Effector memory CD8-positive, alpha-beta T cell (primary cell): ENCODE results near the gene JDP2.

ENCODE experiments used
- ATAC-seq: fragments of 150-1000 bp; cut with Tn5 transposase; replicated peaks from 2 replicates; pipeline ENCODE4 v1.10.0; 2021; ENCODE audit warnings: mild to moderate bottlenecking, moderate library complexity
- DNase-seq, 3 experiments: peaks; one replicate each; pipeline ENCODE4 v3.0.0; 2021
- H3K27ac Mint-ChIP-seq, 2 donors: one replicate each; pipeline ENCODE4 v1.8.0; 2022; ENCODE audit warnings: mild to moderate bottlenecking in 2 of 2, mixed read lengths in 2 of 2, moderate library complexity in 2 of 2
- H3K27me3 Mint-ChIP-seq, 2 donors: one replicate each; pipeline ENCODE4 v1.8.0; 2022; ENCODE audit warnings: mixed read lengths in 2 of 2
- H3K36me3 Mint-ChIP-seq: one replicate; pipeline ENCODE4 v1.8.0; 2022; ENCODE audit warnings: mild to moderate bottlenecking, moderate library complexity, mixed read lengths; ENCODE audit not compliant: insufficient read depth
- H3K4me1 Mint-ChIP-seq, 2 donors: one replicate each; pipeline ENCODE4 v1.8.0; 2022; ENCODE audit warnings: low read depth in 2 of 2, mixed read lengths in 2 of 2
- H3K4me3 Mint-ChIP-seq, 2 donors: one replicate each; pipeline ENCODE4 v1.8.0; 2022; ENCODE audit warnings: mild to moderate bottlenecking in 2 of 2, mixed read lengths in 2 of 2, moderate library complexity in 2 of 2
- H3K9me3 Mint-ChIP-seq, 2 donors: one replicate each; pipeline ENCODE4 v1.8.0; 2022; ENCODE audit warnings: mixed read lengths in 2 of 2

JDP2 gene

GRCh38 chr14:75422169-75422568, 5.7 kb upstream of the JDP2 start:
- peaks cover 0 to 2% of the 10 kb centered on the region in 2 donors for H3K9me3 Mint-ChIP-seq
- H3K36me3 Mint-ChIP-seq = no peaks in the 10 kb centered on the region
- no peak overlapping the region for H3K4me3 Mint-ChIP-seq
- H3K27ac Mint-ChIP-seq = no peak overlapping the region
- no peak for ATAC-seq
- DNase-seq = no peak
- H3K27me3 Mint-ChIP-seq = peaks cover 19 to 39% of the 10 kb centered on the region in 2 donors
- H3K4me1 Mint-ChIP-seq = no peaks in the 10 kb centered on the region

- H3K27me3 Mint-ChIP-seq = peaks cover 19 to 52% of the 10 kb centered on the region in 2 donors
Observed at GRCh38 chr14:75424496-75424895, 3.3 kb upstream of the JDP2 start.

GRCh38 chr14:75425446-75425845, 2.4 kb upstream of the JDP2 start:
- no peak for DNase-seq
- Mint-ChIP-seq H3K36me3 (peaks cover 6% of the 10 kb centered on the region), H3K27me3 (peaks cover 19 to 61% of the 10 kb centered on the region in 2 donors), H3K4me1 (no peaks in the 10 kb centered on the region), H3K27ac (no peak overlapping the region), H3K4me3 (no peak overlapping the region), H3K9me3 (peaks cover 0 to 2% of the 10 kb centered on the region in 2 donors)
- ATAC-seq = no peak

More at GRCh38 chr14:75424496-75424895, 3.3 kb upstream of the JDP2 start:
- ATAC-seq (no peak), DNase-seq (no peak)
- Mint-ChIP-seq H3K9me3 (peaks cover 0 to 2% of the 10 kb centered on the region in 2 donors), H3K36me3 (peaks cover 6% of the 10 kb centered on the region), H3K27ac (no peak overlapping the region), H3K4me3 (no peak overlapping the region), H3K4me1 (no peaks in the 10 kb centered on the region)

- ATAC-seq = no peak
- H3K9me3 Mint-ChIP-seq = peaks cover 0 to 2% of the 10 kb centered on the region in 2 donors
- H3K27ac Mint-ChIP-seq = no peak overlapping the region
- peaks cover 6% of the 10 kb centered on the region for H3K36me3 Mint-ChIP-seq
- DNase-seq = no peak
- H3K27me3 Mint-ChIP-seq = peaks cover 19 to 71% of the 10 kb centered on the region in 2 donors
- H3K4me3 Mint-ChIP-seq = peak overlapping the region; percentile 25 to 62
- H3K4me1 Mint-ChIP-seq = no peaks in the 10 kb centered on the region
Observed at GRCh38 chr14:75426332-75427125, 1.3 kb upstream of the JDP2 start.

DNA sequence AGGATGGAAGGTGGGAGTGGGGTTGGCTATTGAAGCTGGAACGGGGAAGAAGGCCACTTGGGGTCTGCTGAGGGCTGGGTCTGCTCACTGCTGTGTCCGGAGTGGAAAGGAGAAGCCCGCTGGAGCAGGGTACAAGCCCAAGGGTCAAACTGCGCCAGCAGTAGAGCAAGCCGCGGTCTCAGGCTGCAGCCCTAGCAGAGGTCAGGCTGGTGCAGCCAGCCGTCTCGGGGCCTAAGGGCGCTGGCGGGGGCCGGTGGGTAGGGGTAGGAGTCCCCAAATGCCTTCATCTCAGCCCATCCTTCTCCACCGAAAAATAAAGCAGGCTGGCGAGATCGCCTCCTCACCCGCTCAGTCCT, 718 bp upstream of the JDP2 start:
- Mint-ChIP-seq H3K9me3 (peaks cover 0 to 2% of the 10 kb centered on the region in 2 donors), H3K4me3 (peak overlapping the region; percentile 25 to 62), H3K36me3 (peaks cover 6% of the 10 kb centered on the region), H3K27me3 (peaks cover 19 to 71% of the 10 kb centered on the region in 2 donors), H3K27ac (no peak overlapping the region), H3K4me1 (no peaks in the 10 kb centered on the region)
- ATAC-seq = no peak
- no peak for DNase-seq

DNA sequence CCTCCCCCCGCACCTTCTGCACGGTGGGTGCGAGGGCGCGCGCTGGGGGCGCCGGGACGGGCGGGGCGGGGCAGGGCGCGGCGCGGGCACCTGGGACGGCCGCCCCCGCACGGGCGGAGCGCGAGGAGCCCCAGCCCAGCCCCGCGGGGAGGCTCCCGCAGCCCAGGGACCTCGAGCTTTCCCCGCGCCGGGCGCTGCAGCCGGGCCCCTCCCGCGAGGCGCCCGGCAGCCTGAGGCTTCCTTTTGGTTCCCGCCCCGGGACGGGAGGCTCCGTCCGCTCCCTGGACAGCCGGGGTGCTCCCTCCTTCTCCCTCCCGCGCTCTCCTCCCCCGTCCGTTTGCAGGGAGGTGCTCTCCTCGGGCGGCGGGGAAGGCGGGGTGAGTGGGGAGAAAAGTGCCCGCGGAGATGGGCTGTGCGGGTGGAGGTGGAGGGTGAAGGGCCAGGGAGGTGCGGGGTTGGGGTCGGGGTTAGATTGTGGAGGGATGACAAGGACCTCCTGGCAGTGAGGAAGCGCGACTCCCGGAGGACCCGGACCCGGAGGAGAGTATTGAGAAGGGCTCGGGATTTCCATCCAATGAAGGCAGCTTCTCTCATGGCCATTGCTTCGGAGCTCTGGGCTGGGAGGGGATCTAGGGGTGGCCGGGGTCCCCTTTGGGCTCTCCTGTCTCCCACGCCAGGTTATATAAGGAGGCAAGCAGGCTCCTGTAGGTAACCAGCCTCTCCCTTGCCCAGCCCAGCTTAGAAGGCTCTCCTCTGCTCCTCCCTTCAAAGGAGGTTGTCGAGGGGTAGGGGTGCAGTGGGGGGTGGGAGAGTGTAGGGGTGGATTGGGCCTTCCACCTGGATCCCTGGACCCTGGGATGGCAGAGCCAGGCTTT, 645 bp downstream of the JDP2 start:
- Mint-ChIP-seq H3K4me3 (peak overlapping the region; percentile 72 to 79), H3K4me1 (no peaks in the 10 kb centered on the region), H3K9me3 (peaks cover 0 to 2% of the 10 kb centered on the region in 2 donors), H3K27ac (no peak overlapping the region), H3K36me3 (peaks cover 6% of the 10 kb centered on the region), H3K27me3 (peaks cover 19 to 66% of the 10 kb centered on the region in 2 donors)
- no peak for DNase-seq
- no peak for ATAC-seq

GRCh38 chr14:75429562-75429961, 1.7 kb downstream of the JDP2 start:
- DNase-seq = no peak
- Mint-ChIP-seq H3K9me3 (no peaks in the 10 kb centered on the region), H3K27me3 (peaks cover 19 to 75% of the 10 kb centered on the region in 2 donors), H3K4me1 (no peaks in the 10 kb centered on the region), H3K36me3 (peaks cover 6% of the 10 kb centered on the region), H3K27ac (no peak overlapping the region), H3K4me3 (peak overlapping the region in 1 of 2 donors; percentile 72)
- ATAC-seq = no peak

- Mint-ChIP-seq H3K9me3 (no peaks in the 10 kb centered on the region), H3K27me3 (peaks cover 17 to 79% of the 10 kb centered on the region in 2 donors), H3K27ac (no peak overlapping the region), H3K4me1 (peaks cover 0 to under 1% of the 10 kb centered on the region in 2 donors), H3K36me3 (peaks cover 6% of the 10 kb centered on the region), H3K4me3 (peak overlapping the region in 1 of 2 donors; percentile 72)
- DNase-seq = no peak
- no peak for ATAC-seq
Observed at GRCh38 chr14:75430116-75430515, 2.3 kb downstream of the JDP2 start.

DNA sequence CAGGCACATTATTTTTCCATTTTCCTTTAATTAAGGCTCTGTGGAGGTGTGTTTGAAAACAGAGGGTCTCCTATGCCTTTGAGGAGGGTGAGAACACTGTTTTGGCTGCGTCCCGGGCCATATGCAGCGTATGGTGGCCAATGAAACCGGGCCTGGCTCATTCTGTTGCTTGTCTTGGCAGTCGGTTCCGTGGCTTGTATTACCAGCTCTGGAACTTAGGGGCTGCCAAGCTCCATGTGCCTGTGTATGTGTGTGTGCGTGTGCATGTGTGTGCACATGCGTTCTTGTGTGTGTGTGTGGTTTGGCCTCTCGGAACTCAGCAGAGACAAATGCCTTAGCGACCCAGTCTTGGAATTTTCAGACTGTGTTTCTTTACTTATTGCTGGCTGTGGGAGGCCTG, 2.7 kb downstream of the JDP2 start:
- H3K36me3 Mint-ChIP-seq = peaks cover 6% of the 10 kb centered on the region
- H3K4me1 Mint-ChIP-seq = peaks cover 0 to 3% of the 10 kb centered on the region in 2 donors
- DNase-seq (no peak), ATAC-seq (no peak)
- H3K27ac Mint-ChIP-seq = no peak overlapping the region
- no peaks in the 10 kb centered on the region for H3K9me3 Mint-ChIP-seq
- H3K27me3 Mint-ChIP-seq = peaks cover 13 to 79% of the 10 kb centered on the region in 2 donors
- H3K4me3 Mint-ChIP-seq = no peak overlapping the region

GRCh38 chr14:75430976-75431375, 3.2 kb downstream of the JDP2 start:
- H3K27me3 Mint-ChIP-seq = peaks cover 9 to 79% of the 10 kb centered on the region in 2 donors
- no peak for ATAC-seq
- no peaks in the 10 kb centered on the region for H3K9me3 Mint-ChIP-seq
- peaks cover 0 to 3% of the 10 kb centered on the region in 2 donors for H3K4me1 Mint-ChIP-seq
- H3K27ac Mint-ChIP-seq = no peak overlapping the region
- H3K36me3 Mint-ChIP-seq = peaks cover 6% of the 10 kb centered on the region
- DNase-seq = no peak
- no peak overlapping the region for H3K4me3 Mint-ChIP-seq

GRCh38 chr14:75431827-75432226, 4.0 kb downstream of the JDP2 start:
- H3K4me3 Mint-ChIP-seq = no peak overlapping the region
- peaks cover 2 to 76% of the 10 kb centered on the region in 2 donors for H3K27me3 Mint-ChIP-seq
- DNase-seq (no peak), ATAC-seq (no peak)
- peaks cover 6% of the 10 kb centered on the region for H3K36me3 Mint-ChIP-seq
- H3K4me1 Mint-ChIP-seq = peaks cover 0 to 3% of the 10 kb centered on the region in 2 donors
- no peak overlapping the region for H3K27ac Mint-ChIP-seq
- no peaks in the 10 kb centered on the region for H3K9me3 Mint-ChIP-seq

DNA sequence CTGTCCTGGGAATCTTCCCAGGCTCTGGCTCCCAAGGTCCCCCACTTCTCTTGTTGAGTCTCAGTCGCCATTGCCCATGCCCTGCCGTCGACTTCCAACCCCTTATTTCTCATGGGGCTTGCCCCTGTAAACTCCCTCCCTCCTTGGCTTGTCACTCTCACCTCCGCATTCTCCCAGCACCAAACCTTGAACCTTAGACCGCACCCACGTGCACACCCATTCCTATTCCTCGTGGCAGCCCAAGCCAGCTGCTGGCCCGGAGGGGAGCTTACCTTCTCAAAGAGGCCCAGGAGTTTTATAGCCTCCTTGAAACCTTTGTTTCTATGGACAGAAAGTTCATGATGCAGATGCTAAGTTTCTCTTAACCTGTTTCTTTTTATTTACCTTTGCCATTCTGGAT, 4.6 kb downstream of the JDP2 start:
- H3K9me3 Mint-ChIP-seq = no peaks in the 10 kb centered on the region
- H3K36me3 Mint-ChIP-seq = peaks cover 6% of the 10 kb centered on the region
- peaks cover 0 to 71% of the 10 kb centered on the region in 2 donors for H3K27me3 Mint-ChIP-seq
- ATAC-seq (no peak), DNase-seq (no peak)
- H3K4me1 Mint-ChIP-seq = peaks cover 0 to 3% of the 10 kb centered on the region in 2 donors
- H3K4me3 Mint-ChIP-seq = no peak overlapping the region
- H3K27ac Mint-ChIP-seq = no peak overlapping the region

- Mint-ChIP-seq H3K9me3 (no peaks in the 10 kb centered on the region), H3K27me3 (peaks cover 0 to 71% of the 10 kb centered on the region in 2 donors), H3K27ac (no peak overlapping the region), H3K4me1 (peaks cover 0 to 3% of the 10 kb centered on the region in 2 donors), H3K36me3 (peaks cover 5% of the 10 kb centered on the region), H3K4me3 (no peak overlapping the region)
- ATAC-seq (no peak), DNase-seq (no peak)
Observed at GRCh38 chr14:75433631-75434071, 5.8 kb downstream of the JDP2 start.
